ENCODE results near the gene UQCRC2. TPM values are rescaled to one million over a fixed set of nuclear protein-coding genes. Genes with fewer than 3 reads are reported as not detected.
"Not testable (repeated sequence)": the region's sequence is repeated elsewhere in the genome, so short reads cannot be mapped to it uniquely, and the experiment has no call there.

Gene UQCRC2
- 100 to 1,000 TPM; 126 to 386 (median 230) TPM for total RNA-seq
- 100 to 1,000 TPM; 108 to 226 (median 130) TPM for polyA plus RNA-seq
- long read RNA-seq, donor 1, transcript UQCRC2-201 (14 exons, 2,615 nt): major isoform, 118 of 169 reads
- long read RNA-seq, donor 1, transcript UQCRC2-203 (2 exons, 699 nt): minor isoform, 23 of 169 reads
- long read RNA-seq, donor 1, partial matches to known transcripts: 18 of 169 reads
- long read RNA-seq, donor 1, other reads (novel, unspliced or antisense): 8 of 169 reads
- long read RNA-seq, donor 2, transcript UQCRC2-203 (2 exons, 699 nt): minor isoform, 18 of 139 reads
- long read RNA-seq, donor 2, transcript UQCRC2-201 (14 exons, 2,615 nt): major isoform, 94 of 139 reads
- long read RNA-seq, donor 2, partial matches to known transcripts: 26 of 139 reads
- long read RNA-seq, donor 2, other reads (novel, unspliced or antisense): 0 of 139 reads
- long read RNA-seq, donor 3, transcript UQCRC2-201 (14 exons, 2,615 nt): major isoform, 102 of 146 reads
- long read RNA-seq, donor 3, transcript UQCRC2-203 (2 exons, 699 nt): minor isoform, 13 of 146 reads
- long read RNA-seq, donor 3, partial matches to known transcripts: 31 of 146 reads
- long read RNA-seq, donor 3, other reads (novel, unspliced or antisense): 0 of 146 reads
- long read RNA-seq, donor 4, transcript UQCRC2-201 (14 exons, 2,615 nt): major isoform, 160 of 179 reads
- long read RNA-seq, donor 4, partial matches to known transcripts: 7 of 179 reads
- long read RNA-seq, donor 4, other reads (novel, unspliced or antisense): 11 of 179 reads
- long read RNA-seq, donor 5, transcript UQCRC2-201 (14 exons, 2,615 nt): major isoform, 302 of 313 reads
- long read RNA-seq, donor 5, partial matches to known transcripts: 2 of 313 reads
- long read RNA-seq, donor 5, other reads (novel, unspliced or antisense): 8 of 313 reads
- long read RNA-seq, donor 6, transcript UQCRC2-201 (14 exons, 2,615 nt): major isoform, 107 of 111 reads
- long read RNA-seq, donor 6, partial matches to known transcripts: 1 of 111 reads
- long read RNA-seq, donor 6, other reads (novel, unspliced or antisense): 3 of 111 reads
- long read RNA-seq, donor 7, transcript UQCRC2-203 (2 exons, 699 nt): minor isoform, 13 of 60 reads
- long read RNA-seq, donor 7, transcript UQCRC2-201 (14 exons, 2,615 nt): major isoform, 33 of 60 reads
- long read RNA-seq, donor 7, partial matches to known transcripts: 12 of 60 reads
- long read RNA-seq, donor 7, other reads (novel, unspliced or antisense): 0 of 60 reads
- long read RNA-seq, donor 8, transcript UQCRC2-201 (14 exons, 2,615 nt): major isoform, 129 of 206 reads
- long read RNA-seq, donor 8, transcript UQCRC2-203 (2 exons, 699 nt): minor isoform, 19 of 206 reads
- long read RNA-seq, donor 8, partial matches to known transcripts: 51 of 206 reads
- long read RNA-seq, donor 8, other reads (novel, unspliced or antisense): 7 of 206 reads
- long read RNA-seq, donor 9, transcript UQCRC2-203 (2 exons, 699 nt): minor isoform, 31 of 134 reads
- long read RNA-seq, donor 9, transcript UQCRC2-201 (14 exons, 2,615 nt): major isoform, 75 of 134 reads
- long read RNA-seq, donor 9, partial matches to known transcripts: 28 of 134 reads
- long read RNA-seq, donor 9, other reads (novel, unspliced or antisense): 0 of 134 reads
- long read RNA-seq, donor 10, transcript UQCRC2-203 (2 exons, 699 nt): minor isoform, 9 of 56 reads
- long read RNA-seq, donor 10, transcript UQCRC2-201 (14 exons, 2,615 nt): major isoform, 47 of 56 reads
- long read RNA-seq, donor 10, partial matches to known transcripts: 0 of 56 reads
- long read RNA-seq, donor 10, other reads (novel, unspliced or antisense): 0 of 56 reads

GRCh38 chr16:21952793-21953540 lies at the start of gene UQCRC2:
Gene UQCRC2, plus strand, starts transcription at chr16:21953361. Its CDS starts 63 bp downstream, at chr16:21953424.
- WGBS, 4 donors: 0% methylated on average over 30 to 41 of the region's 41 CpGs
- intact Hi-C loops (cut with DNase I): no loop called here
- H3K9me3 ChIP-seq (replicated peaks in 1 of 3): no peaks in the 10 kb centered on the region
- H3K4me1 ChIP-seq (replicated peaks in 1 of 2): peaks cover 15 to 43% of the 10 kb centered on the region in 2 donors
- H3K36me3 ChIP-seq (replicated peaks in 1 of 2): peaks cover 0 to 12% of the 10 kb centered on the region in 2 donors
- DNase-seq: peak; percentile 86 to 94 (median 91)
- peak; percentile 95 to 98 for TF ChIP-seq POLR2A (IDR thresholded peaks at IDR 0.05)
- TF ChIP-seq, protein P1, sequence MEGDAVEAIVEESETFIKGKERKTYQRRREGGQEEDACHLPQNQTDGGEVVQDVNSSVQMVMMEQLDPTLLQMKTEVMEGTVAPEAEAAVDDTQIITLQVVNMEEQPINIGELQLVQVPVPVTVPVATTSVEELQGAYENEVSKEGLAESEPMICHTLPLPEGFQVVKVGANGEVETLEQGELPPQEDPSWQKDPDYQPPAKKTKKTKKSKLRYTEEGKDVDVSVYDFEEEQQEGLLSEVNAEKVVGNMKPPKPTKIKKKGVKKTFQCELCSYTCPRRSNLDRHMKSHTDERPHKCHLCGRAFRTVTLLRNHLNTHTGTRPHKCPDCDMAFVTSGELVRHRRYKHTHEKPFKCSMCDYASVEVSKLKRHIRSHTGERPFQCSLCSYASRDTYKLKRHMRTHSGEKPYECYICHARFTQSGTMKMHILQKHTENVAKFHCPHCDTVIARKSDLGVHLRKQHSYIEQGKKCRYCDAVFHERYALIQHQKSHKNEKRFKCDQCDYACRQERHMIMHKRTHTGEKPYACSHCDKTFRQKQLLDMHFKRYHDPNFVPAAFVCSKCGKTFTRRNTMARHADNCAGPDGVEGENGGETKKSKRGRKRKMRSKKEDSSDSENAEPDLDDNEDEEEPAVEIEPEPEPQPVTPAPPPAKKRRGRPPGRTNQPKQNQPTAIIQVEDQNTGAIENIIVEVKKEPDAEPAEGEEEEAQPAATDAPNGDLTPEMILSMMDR (IDR thresholded peaks at IDR 0.05): peak in 1 of 6 experiments; percentile 16
- no peaks in the 10 kb centered on the region for H3K27me3 ChIP-seq
- H3K27ac ChIP-seq: peak within 1 kb of the TSS; percentile 73 to 97 (median 80)
- H3K4me3 ChIP-seq: peak within 1 kb of the TSS; percentile 74 to 92 (median 81)

GRCh38 chr16:21932650-21933049 lies 20.5 kb upstream of the UQCRC2 start:
- H3K27me3 ChIP-seq; intact Hi-C loops (cut with DNase I); DNase-seq; H3K9me3 ChIP-seq (replicated peaks in 1 of 3); H3K36me3 ChIP-seq (replicated peaks in 1 of 2); H3K4me1 ChIP-seq (replicated peaks in 1 of 2); H3K27ac ChIP-seq; H3K4me3 ChIP-seq: not testable (repeated sequence)
- 33 to 69% (median 60%) methylated on average over 3 of the region's 4 CpGs for WGBS, 4 donors

DNA sequence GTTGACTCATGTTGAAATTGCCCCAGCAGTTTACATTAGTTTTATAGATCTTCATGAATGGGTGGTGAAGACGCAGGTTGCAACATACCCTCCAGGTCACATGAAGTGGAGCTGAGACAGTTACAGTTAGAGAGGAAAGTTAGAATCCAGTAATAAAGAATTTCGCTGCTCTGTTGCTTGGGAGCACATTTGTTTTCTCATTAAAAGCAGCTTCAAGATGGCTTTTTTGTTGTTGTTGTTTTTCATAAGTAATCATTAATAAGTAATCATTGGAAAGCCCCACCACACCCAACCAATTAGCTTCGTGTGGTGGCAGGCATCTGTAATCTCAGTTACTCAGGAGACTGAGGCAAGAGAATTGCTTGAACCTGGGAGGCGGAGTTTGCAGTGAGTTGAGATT lies 19.8 kb upstream of the UQCRC2 start:
- DNase-seq; H3K27me3 ChIP-seq; H3K4me3 ChIP-seq; H3K9me3 ChIP-seq (replicated peaks in 1 of 3); H3K27ac ChIP-seq; H3K36me3 ChIP-seq (replicated peaks in 1 of 2); intact Hi-C loops (cut with DNase I); H3K4me1 ChIP-seq (replicated peaks in 1 of 2): not testable (repeated sequence)
- WGBS, 4 donors: 69 to 87% (median 75%) methylated on average over 4 of the region's 4 CpGs

DNA sequence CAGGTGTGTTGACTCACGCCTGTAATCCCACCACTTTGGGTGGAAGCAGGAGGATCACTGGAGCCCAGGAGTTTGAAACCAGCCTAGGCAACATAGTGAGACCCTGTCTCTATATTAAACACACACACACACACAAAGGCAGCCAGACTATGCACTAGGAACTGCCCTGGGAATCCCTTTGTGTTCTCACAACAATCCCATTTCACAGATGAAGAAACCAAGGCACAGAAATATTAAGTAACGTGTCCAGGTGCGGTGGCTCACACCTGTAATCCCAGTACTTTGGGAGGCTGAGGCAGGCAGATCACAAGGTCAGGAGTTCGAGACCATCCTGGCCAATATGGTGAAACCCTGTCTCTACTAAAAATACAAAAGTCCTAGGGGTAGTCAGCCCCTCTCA lies 19.4 kb upstream of the UQCRC2 start:
- H3K36me3 ChIP-seq (replicated peaks in 1 of 2); H3K9me3 ChIP-seq (replicated peaks in 1 of 3); H3K4me1 ChIP-seq (replicated peaks in 1 of 2); H3K27ac ChIP-seq; H3K27me3 ChIP-seq; DNase-seq; intact Hi-C loops (cut with DNase I); H3K4me3 ChIP-seq: not testable (repeated sequence)
- 77 to 89% (median 80%) methylated on average over 1 to 4 of the region's 4 CpGs for WGBS, 4 donors

DNA sequence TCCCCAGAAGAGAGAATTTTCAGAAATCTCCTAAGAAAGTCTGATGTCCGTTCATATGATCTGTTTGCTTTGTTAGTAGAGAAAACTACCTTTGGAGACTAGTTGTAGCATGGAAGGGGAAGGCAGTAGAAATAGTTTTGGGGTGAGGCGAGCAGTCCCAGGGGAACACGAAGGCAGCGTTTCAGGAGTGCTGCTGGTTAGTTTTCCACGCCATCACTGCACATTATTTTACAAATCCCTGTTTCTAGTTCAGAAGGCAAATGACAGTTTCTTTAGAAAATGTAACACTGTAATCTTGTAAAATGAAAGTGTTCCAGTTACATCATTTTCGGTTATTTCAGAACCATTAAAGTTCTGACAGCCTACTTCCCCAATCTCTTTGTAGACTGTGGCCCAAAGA lies 16.9 kb upstream of the UQCRC2 start:
- H3K4me1 ChIP-seq (replicated peaks in 1 of 2); H3K36me3 ChIP-seq (replicated peaks in 1 of 2); DNase-seq; H3K27ac ChIP-seq; intact Hi-C loops (cut with DNase I); H3K27me3 ChIP-seq; H3K4me3 ChIP-seq; H3K9me3 ChIP-seq (replicated peaks in 1 of 3): not testable (repeated sequence)
- WGBS, 4 donors: 63 to 87% (median 76%) methylated on average over 5 to 6 of the region's 6 CpGs

Data from adrenal gland (tissue), 19 donors.